ENCODE data around the gene ADCY9.

GRCh38 chr16:4091240-4092012, 24.8 kb downstream of the ADCY9 start:
- TF ChIP-seq CTCF (IDR thresholded peaks at IDR 0.05; ENCODE audit: low read depth, low read length) (no peak), POLR2A (IDR thresholded peaks at IDR 0.05; ENCODE audit: extremely low read depth, insufficient read length) (no peak)
